Kidney capillary endothelial cell (primary cell): ENCODE data around the gene PPP2R2C.

Experiments
- DNase-seq: peaks from one replicate; pipeline ENCODE4 v3.0.0-alpha.2; 2018; ENCODE audit warnings: low spot score

Gene PPP2R2C

GRCh38 chr4:6472387-6473263 lies at the start of gene PPP2R2C:
Gene PPP2R2C (minus strand): TSS chr4:6472614. CDS start chr4:6472229, 385 bp downstream.
- DNase-seq: no peak

- DNase-seq: no peak
Observed at GRCh38 chr4:6520978-6521377, 48.6 kb upstream of the PPP2R2C start.

- DNase-seq: no peak
Observed at GRCh38 chr4:6520051-6520636, 47.7 kb upstream of the PPP2R2C start.

- DNase-seq: no peak
Observed at GRCh38 chr4:6517171-6517570, 44.8 kb upstream of the PPP2R2C start.

- no peak for DNase-seq
Observed at GRCh38 chr4:6516762-6517161, 44.3 kb upstream of the PPP2R2C start.

- DNase-seq: no peak
Observed at GRCh38 chr4:6516281-6516680, 43.9 kb upstream of the PPP2R2C start.

- DNase-seq: no peak
Observed at GRCh38 chr4:6513678-6514077, 41.3 kb upstream of the PPP2R2C start.

GRCh38 chr4:6509587-6509986 lies 37.2 kb upstream of the PPP2R2C start:
- DNase-seq: no peak

GRCh38 chr4:6507345-6507744 lies 34.9 kb upstream of the PPP2R2C start:
- DNase-seq: no peak

- no peak for DNase-seq
Observed at GRCh38 chr4:6506616-6507140, 34.3 kb upstream of the PPP2R2C start.

- no peak for DNase-seq
Observed at GRCh38 chr4:6504900-6505496, 32.6 kb upstream of the PPP2R2C start.

GRCh38 chr4:6502747-6503465 lies 30.5 kb upstream of the PPP2R2C start:
- no peak for DNase-seq

- DNase-seq: no peak
Observed at GRCh38 chr4:6502147-6502546, 29.7 kb upstream of the PPP2R2C start.

GRCh38 chr4:6501171-6501570 lies 28.8 kb upstream of the PPP2R2C start:
- no peak for DNase-seq

GRCh38 chr4:6500481-6501140 lies 28.2 kb upstream of the PPP2R2C start:
- no peak for DNase-seq

GRCh38 chr4:6499238-6499600 lies 26.8 kb upstream of the PPP2R2C start:
- no peak for DNase-seq

GRCh38 chr4:6498511-6499237 lies 26.3 kb upstream of the PPP2R2C start:
- DNase-seq: no peak

GRCh38 chr4:6497796-6498195 lies 25.4 kb upstream of the PPP2R2C start:
- DNase-seq: no peak

- DNase-seq: no peak
Observed at GRCh38 chr4:6495736-6496135, 23.3 kb upstream of the PPP2R2C start.

- no peak for DNase-seq
Observed at GRCh38 chr4:6495296-6495590, 22.8 kb upstream of the PPP2R2C start.
